B cell (primary cell): ENCODE results near the gene SLC9C1.

Experiments
- CTCF ChIP-seq: fragments of 200-600 bp; IDR thresholded peaks from one replicate; pipeline ENCODE4 v1.8.0; 2022; ENCODE audit warnings: antibody characterized with exemption, mild to moderate bottlenecking
- EZH2 ChIP-seq: IDR thresholded peaks from 2 replicates; pipeline ENCODE4 v1.6.1; 2012; ENCODE audit warnings: borderline replicate concordance, low read depth, mild to moderate bottlenecking, moderate library complexity, low read length; ENCODE audit not compliant: insufficient read depth, poor library complexity, severe bottlenecking

GRCh38 chr3:112119962-112120836 lies 173.8 kb downstream of the SLC9C1 start:
- TF ChIP-seq CTCF: no peak
- TF ChIP-seq EZH2: no peak
